ENCODE data around the gene FLNB.

Gene FLNB

GRCh38 chr3:58008141-58009025, at the start of gene FLNB:
Gene FLNB, plus strand, starts transcription at chr3:58008422. Its CDS starts 143 bp downstream, at chr3:58008565.
- peak; percentile 50 to 69 for DNase-seq

GRCh38 chr3:57958642-57959422, 49.4 kb upstream of the FLNB start:
- DNase-seq = no peak

GRCh38 chr3:57959423-57960173, 48.6 kb upstream of the FLNB start:
- no peak for DNase-seq

- no peak for DNase-seq
Observed at GRCh38 chr3:57960174-57960505, 48.1 kb upstream of the FLNB start.

- DNase-seq = no peak
Observed at GRCh38 chr3:57961177-57961827, 46.9 kb upstream of the FLNB start.

GRCh38 chr3:57961828-57962447, 46.3 kb upstream of the FLNB start:
- no peak for DNase-seq

- no peak for DNase-seq
Observed at GRCh38 chr3:57962448-57962834, 45.8 kb upstream of the FLNB start.

- DNase-seq = no peak
Observed at GRCh38 chr3:57963811-57964346, 44.3 kb upstream of the FLNB start.

GRCh38 chr3:57966829-57967228, 41.4 kb upstream of the FLNB start:
- no peak for DNase-seq

GRCh38 chr3:57967590-57967989, 40.6 kb upstream of the FLNB start:
- no peak for DNase-seq

GRCh38 chr3:57968501-57968900, 39.7 kb upstream of the FLNB start:
- no peak for DNase-seq

- no peak for DNase-seq
Observed at GRCh38 chr3:57971975-57972374, 36.2 kb upstream of the FLNB start.

- DNase-seq = no peak
Observed at GRCh38 chr3:57972531-57973111, 35.6 kb upstream of the FLNB start.

GRCh38 chr3:57973715-57974477, 34.3 kb upstream of the FLNB start:
- DNase-seq = no peak

- no peak for DNase-seq
Observed at GRCh38 chr3:57974796-57975388, 33.3 kb upstream of the FLNB start.

- DNase-seq = no peak
Observed at GRCh38 chr3:57977818-57978235, 30.4 kb upstream of the FLNB start.

GRCh38 chr3:57978316-57978715, 29.9 kb upstream of the FLNB start:
- DNase-seq = no peak

GRCh38 chr3:57980416-57980815, 27.8 kb upstream of the FLNB start:
- DNase-seq = no peak

GRCh38 chr3:57981483-57982087, 26.6 kb upstream of the FLNB start:
- DNase-seq = no peak
